NCI-H226 (cell line): Measurements from ENCODE around the gene RHOT2.

Experiments used
- DNase-seq: peaks from one replicate; pipeline ENCODE4 v3.0.0-alpha.2; 2015

Gene RHOT2

DNA sequence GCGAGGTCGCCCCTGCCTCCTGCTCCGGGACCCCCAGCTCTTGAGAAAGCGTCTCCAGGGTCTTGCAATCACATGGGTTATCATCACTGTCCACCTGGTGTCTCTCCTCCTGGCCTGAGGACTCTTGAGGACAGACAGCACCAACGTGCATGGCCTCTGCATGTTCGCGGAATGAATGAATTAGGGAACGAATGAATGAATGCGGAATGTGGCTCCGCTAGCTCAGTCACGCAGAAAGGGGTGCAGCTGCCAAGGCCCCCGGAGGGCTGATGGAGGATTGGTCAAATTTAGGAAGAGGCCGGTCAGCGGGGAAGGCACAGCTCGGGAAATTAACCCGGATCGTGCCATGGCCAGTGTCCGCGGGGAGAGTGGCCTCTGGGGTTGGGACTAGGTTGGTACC, 34.4 kb downstream of the RHOT2 start:
- no peak for DNase-seq

DNA sequence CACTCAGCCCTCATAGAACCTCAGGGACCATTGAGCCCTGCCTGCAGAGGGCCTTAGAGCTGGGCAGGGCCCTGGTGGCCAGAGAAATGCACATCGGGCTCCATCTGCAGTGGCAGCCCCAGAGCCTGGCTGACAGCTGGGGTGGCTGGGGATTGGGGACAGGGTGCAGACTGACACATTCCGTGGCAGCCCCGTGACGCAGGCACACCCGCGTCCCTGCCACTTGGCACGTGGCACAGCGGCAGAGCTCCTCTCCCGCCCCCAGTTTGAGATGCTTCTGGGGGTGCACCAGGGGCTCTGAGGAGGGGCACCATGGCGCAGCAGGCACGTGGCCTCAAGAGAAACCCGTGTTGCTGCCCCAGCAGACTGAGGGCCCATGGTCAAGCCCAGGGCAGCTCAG, 35.5 kb downstream of the RHOT2 start:
- DNase-seq, result no peak

DNA sequence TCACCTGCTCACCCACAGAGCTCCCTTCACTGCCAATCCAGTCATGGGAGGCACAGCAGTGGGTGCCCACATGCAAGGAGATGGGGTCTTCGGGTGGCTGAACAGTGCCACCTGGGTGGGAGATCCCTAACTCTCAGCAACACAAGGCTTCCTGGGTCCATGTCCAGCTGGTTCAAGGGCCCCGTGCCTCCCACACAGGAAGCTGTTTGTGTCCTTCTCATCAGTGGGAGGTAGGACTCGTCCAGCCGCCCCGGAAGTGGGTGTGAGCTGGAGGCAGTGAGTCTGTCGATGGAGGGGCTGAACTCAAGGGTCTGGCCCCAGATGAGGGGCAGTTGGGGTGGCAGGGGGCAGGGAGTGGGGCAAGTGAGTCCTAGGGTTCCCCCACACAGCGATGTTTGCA, 36.1 kb downstream of the RHOT2 start:
- DNase-seq, result no peak

DNA sequence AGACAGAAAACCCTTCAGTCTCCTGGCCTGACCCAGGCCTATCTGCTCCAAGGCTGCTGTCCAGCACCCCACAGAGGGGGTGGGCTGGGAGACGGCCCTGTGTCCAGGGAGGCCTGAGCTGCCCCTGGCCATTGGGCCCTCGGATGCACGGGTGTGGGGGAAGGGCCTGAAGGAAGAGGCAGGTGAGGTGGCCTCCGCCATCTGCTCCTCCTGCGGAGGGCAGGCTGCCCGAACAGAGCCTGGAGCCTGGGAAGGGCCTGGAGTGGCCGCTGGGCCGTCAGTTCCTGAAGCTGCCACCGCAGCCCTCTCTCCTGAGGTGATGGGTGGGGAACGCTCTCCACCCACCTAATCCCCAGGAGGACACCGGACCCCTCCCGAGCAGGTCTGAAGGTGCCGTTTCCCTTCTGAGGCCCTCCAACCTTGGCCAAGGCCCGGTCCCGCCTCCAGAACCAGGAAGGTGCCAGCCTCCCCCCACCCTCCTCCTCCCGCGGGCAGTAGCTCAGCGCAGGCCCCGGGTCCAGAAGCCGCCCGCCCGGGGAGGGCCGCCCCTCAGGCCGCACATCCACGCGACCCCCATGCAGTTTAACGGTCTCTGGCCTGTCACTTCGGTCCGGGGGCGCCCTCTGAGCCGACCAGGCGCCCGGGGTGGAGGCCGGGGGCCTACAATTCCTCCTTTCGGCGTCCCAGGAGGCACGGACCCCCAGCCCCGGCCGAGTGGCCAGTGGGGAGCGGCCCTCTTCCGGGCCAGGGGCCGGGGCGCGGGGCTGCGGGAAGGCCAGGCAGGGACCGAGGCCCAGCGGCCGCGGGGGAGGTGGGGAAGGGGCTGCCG, 36.8 kb downstream of the RHOT2 start:
- DNase-seq, result peak; percentile 1

DNA sequence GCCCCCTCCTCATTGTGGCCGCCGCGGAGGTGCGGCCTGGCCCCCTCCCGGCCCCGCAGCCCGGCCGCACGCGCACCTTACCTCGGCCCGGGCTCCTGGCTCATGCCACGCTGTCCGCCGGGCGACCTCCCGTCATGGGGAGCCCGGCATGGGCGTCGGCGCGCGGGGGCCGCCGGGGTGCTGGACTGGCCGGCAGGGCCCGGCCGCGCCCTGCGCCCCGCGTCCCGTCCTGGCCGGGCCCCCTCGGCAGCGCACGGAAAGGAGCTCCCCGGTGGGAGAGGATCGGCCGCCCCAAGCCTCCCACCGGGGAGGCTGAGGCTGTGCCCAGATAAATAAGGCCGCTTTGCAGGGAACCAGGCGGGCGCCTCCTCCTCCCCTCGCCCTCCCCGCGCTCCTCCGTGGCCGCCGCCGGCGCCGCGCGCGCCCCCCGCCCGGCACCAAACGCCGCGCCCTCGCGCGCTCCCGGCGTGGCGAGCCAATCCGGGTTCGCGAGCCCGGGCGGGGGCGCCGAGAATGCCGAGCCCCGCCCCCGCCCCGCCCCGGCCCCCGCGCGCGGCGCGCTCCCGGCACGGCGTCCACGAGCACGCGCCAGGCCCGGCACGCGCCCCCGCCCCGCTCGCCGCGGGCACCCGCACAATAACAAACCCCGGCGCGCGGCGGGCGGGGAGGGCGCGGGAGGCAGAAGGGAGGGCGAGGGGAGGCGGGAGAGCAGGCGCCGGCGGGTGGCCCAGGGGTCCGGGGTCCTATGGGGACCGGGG, 37.7 kb downstream of the RHOT2 start, which contains the start of gene FBXL16:
TSS of gene FBXL16 (minus strand) at position 371 of the 758 bp plus-strand sequence. CDS start 8,396 bp downstream, outside the sequence.
- peak; percentile 28 for DNase-seq

DNA sequence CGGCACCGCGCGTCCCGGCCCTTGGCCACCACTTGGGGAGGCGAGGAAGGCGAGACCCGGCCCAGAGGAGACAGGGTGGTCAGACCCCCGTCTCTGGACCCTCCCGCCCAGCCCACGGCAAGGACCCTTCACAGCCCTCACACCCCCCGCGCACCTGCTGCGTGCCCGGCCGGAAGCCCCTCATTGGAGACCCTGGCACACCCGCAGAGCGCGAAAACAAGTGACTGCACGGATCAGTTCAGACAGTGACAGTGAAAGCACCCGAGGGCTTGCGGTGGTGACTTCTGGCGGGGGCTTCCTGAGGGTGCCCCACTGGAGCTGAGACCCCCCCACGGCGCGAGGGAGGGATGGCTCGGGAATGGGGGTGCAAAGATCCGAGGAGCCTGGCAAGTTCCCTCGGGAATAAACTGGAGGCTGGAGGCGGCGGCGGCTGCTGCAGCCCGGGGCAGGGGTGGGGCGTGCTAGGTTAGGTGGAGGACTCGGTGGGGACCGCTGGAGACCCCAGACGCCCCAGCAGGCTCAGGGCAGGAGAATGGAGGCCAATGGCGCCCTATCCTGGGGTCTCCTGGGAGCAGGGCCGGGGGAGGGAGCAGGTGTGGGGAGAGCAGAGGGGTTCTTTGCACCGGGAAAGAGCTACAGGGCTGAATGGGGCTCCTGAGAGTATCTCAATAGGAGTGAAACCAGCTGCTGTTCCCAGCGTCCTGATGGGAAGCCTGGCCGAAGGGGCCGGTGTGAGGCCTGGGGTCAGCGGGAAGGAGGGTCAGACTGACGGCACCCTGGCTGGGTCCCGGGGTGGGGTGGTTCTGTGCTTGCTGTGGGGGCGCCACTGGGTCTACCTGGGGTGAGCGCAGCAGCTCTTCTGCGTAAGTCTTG, 38.5 kb downstream of the RHOT2 start:
- no peak for DNase-seq

DNA sequence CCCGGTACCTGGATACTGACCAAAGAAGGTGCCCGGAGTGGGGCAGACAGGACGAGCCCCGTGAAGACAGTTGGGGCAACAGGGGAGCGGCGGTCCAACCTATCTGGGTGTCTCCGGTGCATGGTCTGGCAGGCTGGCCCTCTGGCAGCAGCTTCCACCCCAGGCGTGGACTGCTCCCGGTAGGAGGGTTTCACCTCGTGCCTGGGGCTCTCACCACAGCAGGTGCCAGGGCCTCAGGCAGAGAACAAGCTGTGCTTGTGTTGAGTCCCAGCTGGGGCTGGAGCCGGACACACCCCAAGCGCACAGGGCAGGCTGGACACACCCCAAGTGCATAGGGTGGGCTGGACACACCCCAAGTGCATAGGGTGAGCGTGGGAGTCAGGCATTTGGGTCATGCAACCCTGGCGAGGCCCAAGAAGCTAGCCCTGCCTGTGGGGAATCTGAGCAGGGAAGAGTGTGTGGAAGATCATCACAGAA, 39.2 kb downstream of the RHOT2 start:
- no peak for DNase-seq

DNA sequence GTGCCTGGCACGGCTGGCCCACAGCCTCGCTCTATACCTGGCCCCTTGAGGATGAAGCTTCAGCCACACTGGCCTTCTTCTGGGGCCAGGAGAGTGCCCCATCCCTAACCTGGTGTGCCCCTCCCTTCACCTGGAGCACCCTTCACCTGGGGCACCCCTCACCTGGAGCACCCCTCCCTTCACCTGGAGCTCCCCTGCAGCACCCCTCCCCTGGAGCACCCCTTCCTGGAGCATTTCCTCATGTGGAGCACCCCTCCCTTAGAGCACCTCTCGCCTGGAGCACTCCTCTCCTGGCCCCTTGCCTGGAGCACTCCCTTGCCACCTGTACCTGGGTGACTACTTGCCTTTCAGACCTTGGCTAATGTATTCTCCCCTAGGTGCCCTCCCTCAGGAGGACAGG, 40.1 kb downstream of the RHOT2 start:
- no peak for DNase-seq

DNA sequence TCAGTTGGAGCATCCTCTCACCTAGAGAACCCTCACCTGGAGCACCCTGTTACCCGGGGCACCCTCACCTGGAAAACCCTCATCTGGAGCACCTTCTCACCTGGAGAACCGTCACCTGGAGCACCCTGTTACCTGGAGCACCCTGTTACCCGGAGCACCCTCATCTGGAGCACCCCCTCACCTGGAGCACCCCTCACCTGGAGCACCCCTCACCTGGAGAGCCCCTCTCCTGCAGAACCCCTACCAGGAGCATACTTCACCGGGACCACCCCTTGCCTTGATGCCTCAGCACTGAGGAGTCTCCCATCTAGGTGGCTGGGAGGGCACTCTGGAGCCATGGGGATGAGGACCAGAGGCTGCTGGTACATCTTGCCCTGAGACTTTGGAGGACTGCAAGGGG, 41.0 kb downstream of the RHOT2 start:
- no peak for DNase-seq

DNA sequence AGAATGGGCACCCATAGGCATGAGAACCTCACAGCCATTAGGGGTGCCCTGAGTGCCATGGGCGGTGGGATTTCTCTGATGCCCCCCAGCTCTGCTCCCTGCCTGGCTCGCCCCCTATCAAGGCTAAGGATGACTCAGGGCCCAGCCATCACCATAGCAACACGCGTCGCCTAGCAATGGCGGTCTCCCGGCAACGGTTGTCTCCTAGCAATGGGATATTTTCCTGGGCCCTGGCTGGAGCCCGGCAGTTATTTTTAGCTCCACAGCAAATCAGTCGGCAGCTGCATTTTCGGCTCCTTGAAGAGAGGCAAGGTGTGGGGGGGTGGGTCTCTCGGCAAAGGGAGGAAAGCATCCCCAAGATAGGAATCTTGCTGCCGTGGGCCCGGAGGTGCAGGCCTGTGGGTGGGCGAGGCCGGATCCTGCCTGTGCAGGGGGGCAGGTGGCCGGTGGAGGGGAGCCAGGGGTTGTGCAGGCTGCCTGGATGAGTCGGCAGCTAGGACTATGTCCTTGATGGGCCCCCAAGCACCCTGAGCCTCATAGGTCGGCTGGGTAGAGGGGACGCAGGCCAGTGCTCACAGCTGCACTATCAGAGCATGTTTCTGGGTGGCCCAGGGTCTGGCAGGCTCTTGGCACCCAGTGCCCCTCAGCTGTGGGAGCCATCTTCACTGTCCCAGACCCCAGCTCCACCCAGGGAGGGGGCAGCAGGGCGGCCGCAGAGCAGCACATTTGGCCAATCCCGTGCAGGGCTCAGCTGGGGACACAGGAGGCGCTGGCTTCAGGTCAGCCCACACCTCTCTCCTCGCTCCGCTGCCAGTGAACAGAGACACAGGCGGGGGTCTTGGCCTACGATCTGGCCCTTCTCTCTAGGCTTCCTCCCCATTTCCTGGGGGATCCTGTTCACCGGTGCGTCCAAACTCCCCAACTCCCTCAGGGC, 41.9 kb downstream of the RHOT2 start:
- DNase-seq, result peak; percentile 48

DNA sequence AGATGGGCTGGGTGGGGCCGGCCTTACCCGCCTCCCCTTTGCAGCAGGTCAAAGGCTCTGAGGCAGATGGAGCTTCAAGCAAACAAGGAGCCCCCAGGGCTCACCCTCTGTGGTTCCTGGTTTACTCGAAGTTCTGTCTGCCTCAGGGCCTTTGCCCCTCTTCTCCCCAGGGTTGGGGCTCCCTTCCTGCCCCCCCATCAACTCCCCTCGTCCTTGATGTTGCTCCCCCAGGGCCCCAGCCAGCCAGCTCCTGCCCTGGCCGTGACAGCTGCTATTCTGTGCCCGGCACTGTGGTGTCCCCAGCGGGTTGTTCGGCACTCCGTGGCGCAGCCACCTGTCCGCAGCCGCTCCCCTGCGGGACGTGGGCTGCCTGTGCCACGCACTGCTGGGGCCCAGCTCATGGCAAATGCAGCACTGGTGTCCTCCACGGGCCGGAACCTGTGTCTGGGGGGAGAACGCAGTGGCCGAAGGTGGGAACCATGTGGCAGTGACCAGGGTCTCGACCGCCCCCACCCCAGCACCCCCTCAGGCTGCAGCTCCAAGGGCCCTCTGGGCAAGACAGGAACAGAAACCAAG, 42.7 kb downstream of the RHOT2 start:
- no peak for DNase-seq

DNA sequence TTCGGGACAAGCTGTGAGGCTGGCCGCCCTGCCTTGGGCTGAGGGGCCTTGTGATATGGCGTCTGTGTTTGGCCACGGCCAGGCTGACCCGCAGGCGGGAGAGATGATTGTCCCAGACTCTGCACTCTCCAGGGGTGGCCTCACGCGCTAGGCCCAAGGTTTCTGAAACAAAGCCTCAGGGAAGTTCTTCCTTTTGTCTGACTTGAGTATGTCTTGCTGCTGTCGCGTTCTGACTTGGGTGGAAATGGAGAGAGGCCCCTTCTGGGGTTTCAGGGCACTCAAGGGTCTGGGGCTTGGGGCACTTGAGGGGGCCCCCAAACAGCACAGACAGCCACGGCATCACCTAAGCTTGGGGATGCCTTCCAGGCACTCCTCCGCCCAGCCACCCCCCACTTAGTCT, 43.2 kb downstream of the RHOT2 start:
- no peak for DNase-seq

DNA sequence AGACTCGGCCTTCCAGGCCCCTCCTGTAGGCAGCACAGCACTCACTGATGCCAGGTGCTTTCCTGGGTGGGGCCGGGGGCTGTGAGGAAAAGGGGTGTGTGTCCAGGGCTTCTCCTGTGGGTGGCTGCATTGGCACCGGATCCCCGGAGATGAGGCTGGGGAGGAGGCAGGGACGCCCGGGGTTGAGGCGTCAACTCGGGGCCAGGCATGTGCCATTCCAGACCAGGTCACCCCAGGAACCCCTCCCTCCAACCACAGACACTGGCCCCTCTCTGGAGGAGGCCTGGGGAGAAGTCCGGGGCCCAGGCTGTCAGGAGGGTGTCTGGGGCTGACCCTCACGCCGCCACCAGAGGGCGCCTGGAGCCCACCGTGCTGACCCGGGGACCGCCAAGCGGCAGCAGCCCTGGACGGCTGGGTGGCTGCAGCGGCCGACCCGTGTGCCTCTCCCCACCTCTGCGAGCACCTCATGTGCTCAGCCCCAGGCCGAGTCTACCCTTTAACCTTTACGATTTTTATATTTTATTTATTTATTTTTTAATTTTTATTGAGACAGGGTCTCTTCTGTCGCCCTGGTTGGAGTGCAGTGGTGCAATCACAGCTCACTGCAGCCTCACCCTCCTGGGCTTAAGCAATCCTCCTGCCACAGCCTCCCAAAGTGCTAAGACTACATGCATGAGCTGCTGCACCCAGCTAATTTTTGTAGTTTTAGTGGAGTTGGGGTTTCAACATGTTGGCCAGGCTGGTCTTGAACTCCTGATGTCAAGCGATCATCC, 43.8 kb downstream of the RHOT2 start:
- peak; percentile 37 for DNase-seq

DNA sequence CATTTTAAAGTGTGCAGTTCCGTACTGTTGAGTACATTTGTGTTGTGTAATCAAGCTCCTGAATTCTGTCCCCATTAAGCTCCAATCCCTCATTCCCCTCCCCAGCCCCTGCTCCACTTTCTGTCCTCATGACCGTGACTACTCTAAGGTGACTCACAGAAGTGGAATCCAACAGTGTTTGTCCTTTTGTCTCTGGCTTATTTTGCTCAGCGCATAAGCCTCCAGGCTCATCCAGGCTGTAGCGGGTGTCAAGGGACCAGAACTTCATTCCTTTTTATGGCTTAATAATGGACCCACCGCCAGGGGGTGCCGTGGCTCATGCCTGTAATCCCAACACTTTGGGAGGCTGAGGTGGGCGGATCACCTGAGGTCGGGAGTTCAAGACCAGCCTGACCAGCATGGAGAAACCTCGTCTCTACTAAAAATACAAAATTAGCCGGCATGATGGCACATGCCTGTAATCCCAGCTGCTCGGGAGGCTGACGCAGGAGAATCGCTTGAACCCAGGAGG, 44.9 kb downstream of the RHOT2 start:
- DNase-seq, result peak; percentile 66

DNA sequence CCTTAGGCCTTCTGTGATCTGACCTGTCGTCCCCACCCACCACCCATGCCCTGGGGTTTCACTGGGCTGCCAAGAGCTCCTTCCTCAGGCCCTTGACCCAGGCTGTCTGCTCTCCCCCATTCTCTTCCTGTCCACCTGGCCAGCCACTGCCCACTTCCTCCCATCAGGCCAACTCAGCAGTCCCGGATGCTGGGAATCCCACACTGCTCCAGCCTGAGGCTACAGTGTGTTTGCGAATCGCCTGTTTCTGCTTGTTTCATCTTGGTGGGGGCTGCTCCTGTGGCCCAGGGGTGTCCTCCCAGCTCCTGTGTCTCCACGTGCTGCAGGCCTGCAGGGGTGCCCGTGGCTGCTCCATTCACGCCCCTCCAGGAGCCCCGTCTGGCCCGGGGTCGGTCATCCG, 46.1 kb downstream of the RHOT2 start:
- DNase-seq, result peak; percentile 80

DNA sequence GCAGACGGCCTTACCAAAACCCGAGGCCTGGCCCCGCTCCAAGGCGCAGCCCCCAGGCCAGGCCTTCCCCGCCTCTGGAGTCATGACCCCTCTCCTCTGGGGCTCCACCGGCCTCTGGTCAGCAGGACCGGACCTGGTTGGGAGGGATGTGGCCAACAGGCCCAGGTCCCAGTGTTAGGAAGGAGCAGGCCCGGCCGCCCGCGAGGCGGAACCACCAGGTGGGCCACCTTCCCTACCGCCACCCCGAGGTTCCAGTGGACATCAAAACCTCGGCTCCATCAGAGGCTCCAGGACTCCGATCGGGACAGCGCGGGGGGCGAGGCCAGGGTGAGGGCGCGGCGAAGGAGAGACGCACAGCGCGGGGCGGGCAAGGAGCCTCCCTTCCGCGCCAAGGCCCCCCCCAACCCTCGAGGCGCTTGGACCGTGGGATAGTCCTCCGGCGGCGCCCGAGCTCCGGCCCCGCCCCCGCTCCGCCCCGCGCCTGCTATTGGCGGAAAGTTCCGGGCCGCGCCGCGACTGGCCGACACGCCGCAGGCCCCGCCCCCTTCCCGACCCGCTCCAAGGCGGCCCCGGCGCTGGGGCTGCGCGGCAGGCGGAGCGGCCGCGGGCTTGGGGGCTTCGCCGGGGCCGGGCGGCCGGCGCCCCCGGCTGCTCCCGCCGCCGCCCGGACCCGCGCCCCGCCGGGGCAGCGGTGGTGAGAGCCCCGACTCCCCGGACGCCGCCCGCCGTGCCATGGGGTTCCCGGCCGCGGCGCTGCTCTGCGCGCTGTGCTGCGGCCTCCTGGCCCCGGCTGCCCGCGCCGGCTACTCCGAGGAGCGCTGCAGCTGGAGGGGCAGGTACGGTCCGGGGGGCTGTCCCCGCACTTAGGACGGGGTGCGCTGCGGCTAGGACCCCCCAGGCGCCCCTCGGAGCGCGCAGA, 46.9 kb downstream of the RHOT2 start, which contains the start of gene METRN:
TSS of gene METRN (plus strand) at position 561 of the 919 bp plus-strand sequence. CDS start at position 733, 172 bp downstream.
- peak; percentile 86 for DNase-seq

DNA sequence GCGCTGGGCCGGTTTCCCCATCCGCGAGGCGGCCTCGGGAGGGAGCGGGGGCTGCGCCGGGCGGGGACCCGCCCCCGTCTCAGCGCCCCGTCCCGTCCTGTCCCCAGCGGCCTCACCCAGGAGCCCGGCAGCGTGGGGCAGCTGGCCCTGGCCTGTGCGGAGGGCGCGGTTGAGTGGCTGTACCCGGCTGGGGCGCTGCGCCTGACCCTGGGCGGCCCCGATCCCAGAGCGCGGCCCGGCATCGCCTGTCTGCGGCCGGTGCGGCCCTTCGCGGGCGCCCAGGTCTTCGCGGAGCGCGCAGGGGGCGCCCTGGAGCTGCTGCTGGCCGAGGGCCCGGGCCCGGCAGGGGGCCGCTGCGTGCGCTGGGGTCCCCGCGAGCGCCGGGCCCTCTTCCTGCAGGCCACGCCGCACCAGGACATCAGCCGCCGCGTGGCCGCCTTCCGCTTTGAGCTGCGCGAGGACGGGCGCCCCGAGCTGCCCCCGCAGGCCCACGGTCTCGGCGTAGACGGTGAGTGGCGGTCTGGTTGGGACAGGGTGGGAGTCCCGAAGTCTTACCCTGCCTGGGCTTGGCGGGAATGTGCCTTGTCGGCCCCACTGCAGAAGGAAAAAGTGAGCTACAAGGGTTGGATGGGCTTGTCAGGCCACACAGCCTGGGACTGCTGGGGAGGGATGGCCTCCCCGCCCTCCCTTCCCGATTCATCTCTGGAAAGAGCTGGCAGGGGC, 47.7 kb downstream of the RHOT2 start:
- peak; percentile 31 for DNase-seq

DNA sequence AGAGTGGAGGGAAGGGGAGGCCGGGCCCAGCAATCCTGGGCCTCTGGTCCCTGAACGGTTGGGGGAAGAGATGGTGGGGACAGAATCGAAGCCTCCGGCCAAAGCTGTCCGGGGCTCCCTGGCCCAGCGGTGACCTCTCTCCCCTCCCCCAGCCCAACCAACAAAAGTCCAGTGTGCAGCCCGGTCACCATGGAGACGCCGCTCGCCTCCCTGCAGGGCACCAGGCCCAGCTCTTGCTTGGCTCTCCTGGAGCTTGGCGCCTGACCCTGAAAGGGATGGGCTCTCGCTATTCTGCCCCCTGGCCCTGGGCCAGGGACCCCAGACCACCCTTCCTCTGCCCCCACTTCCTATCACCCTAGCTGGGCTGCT, 48.3 kb downstream of the RHOT2 start:
- DNase-seq, result peak; percentile 9
